HL-60/S4 treated with retinoic acid at 250 ng/mL for 4 days and 3 days (cell line): Measurements from ENCODE around the gene SLC30A9.

ENCODE experiments used
- in situ Hi-C: fragments of 300-500 bp; cut with MboI; formaldehyde crosslinking; loops from 2 replicates; pipeline ENCODE4 v1.7.0; 2022; ENCODE audit warnings: low sequenced_read_pairs

Gene SLC30A9

DNA sequence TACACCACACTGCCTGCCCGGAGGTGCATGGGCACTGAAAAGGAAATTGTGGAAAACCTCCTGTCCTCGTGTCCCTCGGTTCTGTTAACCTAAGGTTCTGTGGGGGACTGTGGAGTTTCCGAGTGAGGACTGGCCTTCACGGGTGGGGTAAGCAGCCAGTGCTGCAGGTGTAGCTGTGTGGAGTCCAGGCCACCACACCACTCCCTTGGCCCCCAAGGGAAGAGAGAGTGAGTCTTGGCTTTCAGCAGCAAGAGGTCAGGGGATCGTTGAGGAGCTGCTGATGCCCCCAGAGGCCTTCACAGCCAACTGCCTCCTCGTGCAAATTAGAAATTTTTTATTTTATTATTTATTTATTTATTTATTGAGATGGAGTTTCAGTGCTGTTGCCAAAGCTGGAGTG is 141.8 kb downstream of the SLC30A9 start:
- in situ Hi-C loops: no loop called here

GRCh38 chr4:42133006-42133405 is 142.7 kb downstream of the SLC30A9 start:
- in situ Hi-C loops: no loop called here

DNA sequence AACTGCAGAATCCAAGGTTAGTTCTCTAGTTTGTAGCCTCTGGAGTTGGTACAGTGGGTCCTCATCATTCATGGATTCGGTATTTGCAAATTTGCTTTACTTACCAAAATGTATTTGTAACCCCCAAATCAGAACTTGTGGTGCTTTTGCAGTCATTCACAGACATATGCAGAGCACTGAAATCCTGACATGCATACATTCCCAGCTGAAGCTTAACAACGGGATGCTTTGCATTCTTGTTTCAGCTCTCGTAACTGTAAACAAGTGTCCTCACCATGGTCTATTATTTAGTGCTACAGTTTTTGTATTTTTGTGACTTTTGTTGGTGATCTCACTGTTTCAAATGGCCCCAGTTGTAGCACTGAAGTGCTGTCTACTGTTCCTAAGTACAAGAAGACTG is 146.0 kb downstream of the SLC30A9 start:
- in situ Hi-C loops: no loop called here
